HS-5 (cell line): Measurements from ENCODE around the gene ZSCAN2.
A peak's percentile ranks its signal among the peaks of the same experiment; 100 is the strongest.
"Not testable (repeated sequence)": the region's sequence is repeated elsewhere in the genome, so short reads cannot be mapped to it uniquely, and the experiment has no call there.

ENCODE experiments used
- DNase-seq: peaks from one replicate; pipeline ENCODE4 v3.0.0-alpha.2; 2012; ENCODE audit warnings: low read depth

Gene ZSCAN2

GRCh38 chr15:84641871-84642270 is 41.1 kb downstream of the ZSCAN2 start:
- DNase-seq, result not testable (repeated sequence)

GRCh38 chr15:84642640-84643039 is 41.8 kb downstream of the ZSCAN2 start:
- DNase-seq, result not testable (repeated sequence)

- no peak for DNase-seq
Measured at GRCh38 chr15:84643838-84644237, 43.0 kb downstream of the ZSCAN2 start.

- no peak for DNase-seq
Measured at GRCh38 chr15:84645496-84645895, 44.7 kb downstream of the ZSCAN2 start.

- DNase-seq, result no peak
Measured at GRCh38 chr15:84645997-84646396, 45.2 kb downstream of the ZSCAN2 start.

GRCh38 chr15:84647726-84648125 is 46.9 kb downstream of the ZSCAN2 start:
- no peak for DNase-seq

GRCh38 chr15:84648539-84648938 is 47.7 kb downstream of the ZSCAN2 start:
- DNase-seq, result no peak

- DNase-seq, result no peak
Measured at GRCh38 chr15:84649706-84650105, 48.9 kb downstream of the ZSCAN2 start.

GRCh38 chr15:84653584-84653909 is 52.7 kb downstream of the ZSCAN2 start:
- DNase-seq, result no peak

- no peak for DNase-seq
Measured at GRCh38 chr15:84653910-84654688, 53.3 kb downstream of the ZSCAN2 start, which contains the start of gene WDR73. TSS of gene WDR73 (minus strand) at chr15:84654283. CDS start at chr15:84654274, 9 bp downstream.

- no peak for DNase-seq
Measured at GRCh38 chr15:84654689-84655453, 54.1 kb downstream of the ZSCAN2 start.

- DNase-seq, result no peak
Measured at GRCh38 chr15:84656972-84657371, 56.2 kb downstream of the ZSCAN2 start.

GRCh38 chr15:84657748-84658079 is 56.9 kb downstream of the ZSCAN2 start:
- DNase-seq, result no peak

GRCh38 chr15:84658080-84658787 is 57.4 kb downstream of the ZSCAN2 start, which contains the start of gene NMB:
TSS of gene NMB (minus strand) at chr15:84658199. CDS start at chr15:84658152, 47 bp downstream.
- no peak for DNase-seq

GRCh38 chr15:84658788-84659411 is 58.1 kb downstream of the ZSCAN2 start:
- DNase-seq, result no peak

GRCh38 chr15:84659904-84660781 is 59.3 kb downstream of the ZSCAN2 start:
- no peak for DNase-seq

- no peak for DNase-seq
Measured at GRCh38 chr15:84661001-84661400, 60.2 kb downstream of the ZSCAN2 start.

GRCh38 chr15:84666373-84666772 is 65.6 kb downstream of the ZSCAN2 start:
- DNase-seq, result no peak

- no peak for DNase-seq
Measured at GRCh38 chr15:84668221-84668982, 67.6 kb downstream of the ZSCAN2 start.

GRCh38 chr15:84669726-84670125 is 68.9 kb downstream of the ZSCAN2 start:
- no peak for DNase-seq

GRCh38 chr15:84671211-84671610 is 70.4 kb downstream of the ZSCAN2 start:
- DNase-seq, result peak; percentile 28
